Muscle of arm (tissue), 12 donors: ENCODE results near the gene GID8. TPM values are rescaled to one million over a fixed set of nuclear protein-coding genes. Genes with fewer than 3 reads are reported as not detected.

Experiments
- DNase-seq: peaks from one replicate; pipeline ENCODE4 v3.0.0-alpha.2; 2013
- polyA plus RNA-seq, 12 donors: library from polyadenylated mRNA; unstranded; fragments of 120-200 nt; gene quantifications; one replicate each; pipeline ENCODE4 v1.2.1, GENCODE V29; 2013; ENCODE audit not compliant: insufficient read length in 12 of 12

Gene GID8
- polyA plus RNA-seq, 12 donors, result 19.3 to 42.9 (median 30.1) TPM; not detected in 1

GRCh38 chr20:62900692-62901584, 37.0 kb upstream of the GID8 start:
- DNase-seq, result no peak

GRCh38 chr20:62901891-62902290, 36.1 kb upstream of the GID8 start:
- no peak for DNase-seq

- no peak for DNase-seq
Observed at GRCh38 chr20:62902926-62903615, 34.9 kb upstream of the GID8 start.

GRCh38 chr20:62905536-62906117, 32.3 kb upstream of the GID8 start:
- DNase-seq, result no peak

GRCh38 chr20:62906209-62906608, 31.7 kb upstream of the GID8 start:
- DNase-seq, result no peak

GRCh38 chr20:62906647-62907375, 31.1 kb upstream of the GID8 start:
- DNase-seq, result no peak

- no peak for DNase-seq
Observed at GRCh38 chr20:62907384-62908317, 30.3 kb upstream of the GID8 start.

- no peak for DNase-seq
Observed at GRCh38 chr20:62908971-62909791, 28.8 kb upstream of the GID8 start.

GRCh38 chr20:62910217-62910766, 27.7 kb upstream of the GID8 start:
- DNase-seq, result no peak

GRCh38 chr20:62910777-62911497, 27.0 kb upstream of the GID8 start:
- DNase-seq, result no peak

GRCh38 chr20:62911701-62912280, 26.2 kb upstream of the GID8 start:
- DNase-seq, result no peak

GRCh38 chr20:62913043-62913630, 24.8 kb upstream of the GID8 start:
- DNase-seq, result no peak

GRCh38 chr20:62914436-62914835, 23.5 kb upstream of the GID8 start:
- DNase-seq, result no peak

- peak; percentile 50 for DNase-seq
Observed at GRCh38 chr20:62914970-62915457, 22.9 kb upstream of the GID8 start.

- DNase-seq, result no peak
Observed at GRCh38 chr20:62916703-62917476, 21.1 kb upstream of the GID8 start.

- no peak for DNase-seq
Observed at GRCh38 chr20:62917720-62918119, 20.2 kb upstream of the GID8 start.

GRCh38 chr20:62918147-62918546, 19.8 kb upstream of the GID8 start:
- no peak for DNase-seq
